GM19463 (cell line): ENCODE results near the gene HRH3.
A peak's percentile ranks its signal among the peaks of the same experiment; 100 is the strongest.

Experiments
- ATAC-seq: cut with Tn5 transposase; IDR thresholded peaks from one replicate; pipeline ENCODE4 v1.9.1; 2021; ENCODE audit warnings: mild to moderate bottlenecking, moderate library complexity; ENCODE audit not compliant: unreplicated experiment

The HRH3 gene

GRCh38 chr20:62201173-62202082, 18.6 kb downstream of the HRH3 start:
- ATAC-seq = no peak

- no peak for ATAC-seq
Observed at GRCh38 chr20:62200491-62201172, 19.4 kb downstream of the HRH3 start.

DNA sequence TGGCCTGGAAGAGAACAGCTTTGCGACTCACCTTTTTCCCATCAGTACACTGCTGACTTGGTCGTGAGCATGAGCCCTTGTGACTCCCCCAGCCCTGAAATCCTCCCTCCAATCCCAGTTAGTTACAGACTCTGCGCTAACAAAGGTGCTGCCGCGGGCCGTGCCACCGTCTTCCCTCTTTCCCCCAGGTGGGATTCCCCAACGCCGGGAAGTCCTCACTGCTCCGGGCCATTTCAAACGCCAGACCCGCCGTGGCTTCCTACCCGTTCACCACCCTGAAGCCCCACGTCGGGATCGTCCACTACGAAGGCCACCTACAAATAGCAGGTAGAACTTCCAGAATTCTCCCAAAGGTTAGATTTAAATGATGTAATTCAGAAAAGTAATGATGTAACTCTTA, 21.1 kb downstream of the HRH3 start:
- ATAC-seq = no peak

DNA sequence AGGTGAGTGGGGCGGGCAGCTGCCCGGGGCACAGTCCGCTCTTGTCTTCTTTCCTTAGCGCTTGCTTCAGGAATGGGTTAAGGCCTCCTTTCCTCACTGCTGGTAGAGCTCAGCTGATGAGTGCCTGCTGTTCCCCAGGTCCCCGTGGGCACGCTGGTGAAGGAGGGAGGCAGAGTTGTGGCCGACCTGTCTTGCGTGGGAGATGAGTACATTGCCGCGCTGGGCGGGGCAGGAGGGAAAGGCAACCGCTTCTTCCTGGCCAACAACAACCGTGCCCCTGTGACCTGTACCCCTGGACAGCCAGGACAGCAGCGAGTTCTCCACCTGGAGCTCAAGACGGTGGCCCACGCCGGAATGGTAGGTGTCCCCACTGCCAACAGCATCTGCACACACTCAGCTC, 21.6 kb downstream of the HRH3 start:
- ATAC-seq = no peak

DNA sequence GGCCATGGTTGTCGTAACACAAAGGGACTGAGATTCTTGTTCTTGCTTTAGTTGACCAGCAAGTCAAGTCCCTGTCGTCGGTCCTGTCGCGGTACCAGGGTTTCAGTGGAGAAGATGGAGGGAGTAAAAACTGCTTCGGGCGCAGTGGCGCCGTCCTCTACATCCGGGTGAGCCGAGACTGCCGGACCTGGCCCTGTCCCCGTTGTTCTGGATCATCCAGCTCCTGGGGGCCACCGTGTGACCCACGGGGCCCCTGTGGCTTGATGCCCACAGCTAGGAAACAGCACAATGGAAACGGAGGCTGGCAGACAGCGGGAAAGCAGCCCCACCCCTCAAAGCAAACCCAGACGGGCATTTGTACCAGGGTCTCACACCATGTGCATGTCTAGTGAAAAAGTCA, 22.3 kb downstream of the HRH3 start:
- ATAC-seq = no peak

DNA sequence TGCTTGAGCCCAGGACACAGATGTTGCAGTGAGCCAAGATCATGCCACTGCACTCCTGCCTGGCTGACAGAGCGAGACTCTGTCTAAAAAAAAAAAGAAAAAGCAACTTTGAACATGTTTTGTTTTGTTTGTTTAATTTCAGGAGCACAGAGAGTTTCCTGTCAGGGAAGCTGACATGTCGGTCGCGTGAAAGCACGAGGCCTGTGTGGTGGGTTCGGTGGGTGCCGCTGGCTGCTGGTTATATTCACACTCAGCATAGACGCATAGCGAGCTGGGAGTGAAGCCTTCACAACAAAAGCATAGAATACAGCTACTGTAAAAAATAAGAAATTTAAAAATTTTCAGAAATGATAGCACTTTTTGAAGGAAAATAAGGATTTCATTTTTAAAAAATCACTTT, 22.8 kb downstream of the HRH3 start:
- no peak for ATAC-seq

- ATAC-seq = no peak
Observed at GRCh38 chr20:62196286-62196685, 23.8 kb downstream of the HRH3 start.

- ATAC-seq = no peak
Observed at GRCh38 chr20:62195736-62196135, 24.3 kb downstream of the HRH3 start.

DNA sequence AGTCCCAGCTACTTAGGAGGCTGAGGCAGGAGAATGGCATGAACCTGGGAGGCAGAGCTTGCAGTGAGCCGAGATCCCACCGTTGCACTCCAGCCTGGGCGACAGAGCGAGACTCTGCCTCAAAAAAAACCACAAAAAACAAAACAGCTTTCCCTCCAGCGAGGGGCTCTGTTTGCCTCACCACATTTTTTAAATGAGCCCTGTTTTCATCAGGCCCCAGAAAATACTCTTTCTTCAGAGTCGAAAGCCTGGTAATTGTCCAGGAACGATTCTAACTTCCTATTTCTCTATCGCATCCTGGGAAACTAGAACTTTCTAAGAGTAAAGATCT, 25.0 kb downstream of the HRH3 start:
- ATAC-seq = no peak

DNA sequence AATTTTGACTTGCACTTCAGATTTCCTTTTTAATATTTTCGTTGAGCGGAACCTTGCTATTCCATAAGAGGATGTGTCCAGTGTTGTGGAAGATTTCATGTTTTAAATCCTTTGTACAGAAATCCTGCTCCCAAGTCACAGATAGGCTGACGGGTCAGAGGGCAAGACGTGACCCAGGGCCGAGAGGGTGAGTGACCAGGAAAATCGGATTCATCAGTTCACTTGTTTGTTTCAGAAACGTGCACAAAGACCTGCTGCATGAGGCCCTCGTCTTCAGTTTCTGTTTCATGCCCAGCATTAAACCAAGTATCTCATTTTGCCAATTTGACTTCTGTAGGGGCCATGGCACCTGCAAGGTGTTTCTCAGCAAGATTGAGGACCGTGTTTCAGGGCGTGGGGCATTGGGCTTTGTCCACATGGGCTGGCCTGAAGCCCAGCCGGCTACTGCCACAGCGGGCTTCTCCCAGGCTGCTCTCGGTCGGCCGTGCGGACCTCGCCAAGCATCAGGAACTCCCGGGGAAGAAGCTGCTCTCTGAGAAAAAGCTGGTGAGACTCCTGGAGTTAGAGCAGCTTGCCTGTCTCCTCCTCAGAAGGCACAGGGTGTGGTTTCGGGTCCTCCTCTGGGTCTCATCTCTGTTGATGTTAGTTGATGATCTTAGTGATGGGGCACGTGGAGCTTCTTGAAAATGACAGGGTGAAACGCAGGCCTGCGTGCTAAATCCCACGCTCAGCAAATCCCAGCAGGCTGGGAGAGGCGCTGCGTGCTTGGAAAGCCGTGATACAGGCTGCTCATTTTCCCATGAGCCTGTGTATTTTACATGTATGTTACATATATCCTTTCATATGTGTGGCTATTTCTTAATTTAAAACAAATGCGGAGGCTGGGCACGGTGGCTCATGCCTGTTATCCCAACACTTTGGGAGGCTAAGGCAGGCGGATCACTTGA, 26.7 kb downstream of the HRH3 start:
- ATAC-seq = no peak

- no peak for ATAC-seq
Observed at GRCh38 chr20:62192635-62193034, 27.4 kb downstream of the HRH3 start.

DNA sequence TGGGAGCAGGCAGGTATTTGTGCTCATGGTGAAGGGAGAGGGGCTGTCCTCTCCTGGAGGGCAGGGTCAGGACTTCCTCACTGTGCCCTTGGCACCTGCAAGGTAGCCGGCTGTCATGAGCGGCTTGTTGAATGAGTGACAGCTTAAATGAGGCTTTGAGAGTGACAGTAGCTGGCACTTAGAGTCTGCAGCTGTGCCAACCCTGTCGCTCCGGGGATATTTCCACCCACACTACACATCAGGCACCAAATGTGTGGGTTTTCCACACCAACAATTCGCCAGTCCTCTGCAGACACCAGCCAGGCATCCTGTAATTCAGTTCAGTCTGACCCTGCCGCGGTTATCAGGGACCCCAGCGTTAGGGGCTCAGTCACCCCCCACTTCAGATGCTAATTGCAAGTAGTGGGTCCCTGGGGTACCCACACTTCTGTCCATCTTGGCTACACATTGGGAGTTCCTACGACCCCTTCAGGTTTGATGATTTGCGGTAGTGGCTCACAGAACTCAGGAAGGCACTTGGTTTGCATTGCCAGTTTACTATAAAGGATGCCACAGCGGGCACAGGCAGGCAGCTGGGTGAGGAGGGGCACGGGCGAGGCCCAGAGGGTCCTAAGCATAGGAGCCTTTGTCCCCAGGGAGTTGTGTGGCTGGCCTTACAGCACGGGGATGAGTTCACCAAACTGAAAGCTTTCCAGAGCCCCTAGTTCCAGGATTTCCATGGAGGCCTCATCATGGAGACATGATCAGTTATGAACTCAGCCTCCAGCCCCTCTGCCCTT, 28.1 kb downstream of the HRH3 start:
- ATAC-seq = no peak

DNA sequence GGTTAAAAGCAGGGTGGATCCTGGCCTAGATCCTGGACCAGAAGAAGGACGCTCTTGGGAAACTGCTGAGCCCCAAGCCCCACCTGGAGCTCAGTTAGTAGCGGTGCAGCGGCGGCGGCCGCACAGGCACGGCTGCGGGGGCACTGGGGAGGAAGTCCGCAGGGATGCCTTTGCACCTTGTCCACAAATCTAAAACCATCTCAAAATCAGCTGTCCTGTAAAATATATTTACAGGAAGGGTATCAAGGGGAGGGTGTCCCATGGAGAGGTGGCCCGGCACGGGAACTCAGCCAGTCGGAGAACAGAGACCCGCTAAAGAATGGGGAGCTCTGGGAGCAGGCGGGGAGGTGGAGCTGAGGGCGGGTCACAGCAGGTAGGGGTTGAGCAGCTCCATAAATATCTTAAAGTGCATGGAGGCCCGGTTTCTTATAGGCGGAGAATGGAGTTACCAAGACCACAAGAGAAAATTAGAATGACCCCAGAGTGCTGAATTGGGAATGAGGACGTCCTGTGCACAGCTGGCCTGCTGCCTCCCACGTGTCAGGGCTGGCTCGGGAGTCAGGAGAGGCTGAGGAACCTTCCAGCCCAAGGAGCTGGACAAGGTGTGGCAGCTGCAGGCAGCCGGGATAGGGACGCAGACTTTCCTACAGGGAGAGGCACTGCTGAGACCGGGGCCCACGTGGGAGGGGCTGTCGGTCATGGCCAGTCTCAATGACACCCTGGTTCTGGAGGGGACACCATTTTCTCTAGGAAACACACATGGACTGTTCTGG, 29.3 kb downstream of the HRH3 start:
- ATAC-seq = no peak

DNA sequence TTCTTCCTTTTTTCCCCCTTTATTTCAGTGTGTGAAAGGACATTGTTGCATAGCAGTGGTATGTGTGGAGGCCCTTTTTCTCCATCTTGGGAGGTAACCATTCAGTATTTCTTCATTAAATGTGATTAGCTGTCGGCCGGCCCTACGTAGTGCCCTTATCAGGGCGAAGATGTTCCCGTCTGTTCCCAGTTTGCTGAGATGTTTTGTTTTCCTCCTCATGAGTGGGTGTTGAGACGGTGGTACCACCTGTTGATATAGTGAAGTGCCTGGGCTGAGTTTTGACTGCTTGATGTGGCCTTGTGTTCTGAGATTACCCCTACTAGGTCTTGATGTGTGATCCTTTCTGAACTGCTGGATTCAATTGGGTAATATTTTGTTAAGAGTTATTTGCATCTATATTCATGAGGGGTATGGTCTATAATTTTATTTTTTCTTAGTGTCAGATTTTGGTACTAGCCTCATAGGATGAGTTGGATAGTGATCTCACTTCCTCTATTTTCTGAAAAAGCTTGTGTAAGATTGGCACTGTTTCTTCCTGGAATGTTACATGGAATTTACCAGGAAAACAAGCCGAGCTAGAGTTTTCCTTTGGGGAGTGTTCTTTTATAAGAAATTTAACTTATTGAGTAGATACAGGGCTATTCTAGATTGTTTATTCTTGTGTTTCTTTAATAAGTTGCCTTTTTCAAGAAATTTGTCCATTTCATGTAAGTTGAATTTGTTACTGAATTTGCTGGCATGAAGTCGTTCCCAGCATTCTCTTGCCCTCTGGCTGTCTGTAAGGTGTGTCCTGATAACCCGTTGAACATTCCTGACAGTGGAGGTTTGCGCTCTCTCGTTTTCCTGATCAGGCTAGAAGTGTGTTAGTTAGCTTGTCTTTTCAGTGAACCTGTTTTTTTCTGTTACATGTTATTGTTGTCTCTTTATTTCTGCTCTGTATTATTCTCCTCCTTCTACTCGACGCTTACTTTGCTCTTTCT, 32.9 kb downstream of the HRH3 start:
- ATAC-seq = no peak

DNA sequence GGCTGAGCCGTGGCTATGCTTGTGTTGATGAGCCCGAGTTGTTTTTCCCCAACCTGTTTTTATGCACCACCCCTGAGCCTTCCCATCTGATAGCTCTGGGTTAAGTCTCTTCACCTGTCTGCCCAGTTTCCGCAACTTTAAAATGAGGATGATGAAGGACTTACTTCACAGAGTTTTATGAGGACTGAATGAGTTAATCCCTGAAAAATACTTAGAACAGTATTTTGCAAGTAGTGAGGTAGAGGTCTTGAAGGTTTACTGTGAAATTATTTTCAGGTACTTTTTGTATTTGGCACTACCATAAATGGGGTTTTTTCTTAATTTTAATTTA, 34.0 kb downstream of the HRH3 start:
- no peak for ATAC-seq

DNA sequence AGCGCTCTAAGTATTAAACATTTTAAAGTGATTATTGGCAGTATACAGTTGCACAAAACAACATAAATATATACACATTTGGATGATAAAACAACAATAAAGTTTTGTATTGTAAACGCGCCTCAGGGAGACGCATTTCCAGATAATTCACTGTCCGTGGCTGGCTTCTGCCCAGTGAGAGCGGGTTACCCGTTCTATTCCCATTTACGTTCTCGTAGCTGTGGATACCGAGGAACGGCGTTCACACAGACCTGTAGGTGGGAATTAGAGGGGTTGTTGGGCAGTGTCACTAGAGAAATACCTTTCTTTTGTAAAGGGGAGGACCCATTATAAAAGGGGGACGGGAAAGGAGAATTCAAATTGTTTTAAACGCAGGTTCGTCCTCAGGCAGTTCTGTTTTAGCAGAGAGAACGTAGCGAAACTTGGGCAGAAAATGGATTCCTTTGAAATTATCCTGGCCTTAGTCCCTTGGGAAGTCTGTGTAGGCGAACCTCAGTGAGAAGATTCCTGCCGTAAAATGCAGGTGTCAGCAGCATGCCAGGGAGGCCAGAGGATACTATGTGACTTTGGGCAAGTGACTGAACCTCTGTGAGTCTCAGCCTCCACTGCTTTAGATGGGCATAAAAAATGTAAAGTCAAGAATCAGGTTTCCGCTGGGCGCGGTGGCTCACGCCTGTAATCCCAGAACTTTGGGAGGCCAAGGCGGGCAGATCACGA, 36.5 kb downstream of the HRH3 start:
- ATAC-seq = no peak

DNA sequence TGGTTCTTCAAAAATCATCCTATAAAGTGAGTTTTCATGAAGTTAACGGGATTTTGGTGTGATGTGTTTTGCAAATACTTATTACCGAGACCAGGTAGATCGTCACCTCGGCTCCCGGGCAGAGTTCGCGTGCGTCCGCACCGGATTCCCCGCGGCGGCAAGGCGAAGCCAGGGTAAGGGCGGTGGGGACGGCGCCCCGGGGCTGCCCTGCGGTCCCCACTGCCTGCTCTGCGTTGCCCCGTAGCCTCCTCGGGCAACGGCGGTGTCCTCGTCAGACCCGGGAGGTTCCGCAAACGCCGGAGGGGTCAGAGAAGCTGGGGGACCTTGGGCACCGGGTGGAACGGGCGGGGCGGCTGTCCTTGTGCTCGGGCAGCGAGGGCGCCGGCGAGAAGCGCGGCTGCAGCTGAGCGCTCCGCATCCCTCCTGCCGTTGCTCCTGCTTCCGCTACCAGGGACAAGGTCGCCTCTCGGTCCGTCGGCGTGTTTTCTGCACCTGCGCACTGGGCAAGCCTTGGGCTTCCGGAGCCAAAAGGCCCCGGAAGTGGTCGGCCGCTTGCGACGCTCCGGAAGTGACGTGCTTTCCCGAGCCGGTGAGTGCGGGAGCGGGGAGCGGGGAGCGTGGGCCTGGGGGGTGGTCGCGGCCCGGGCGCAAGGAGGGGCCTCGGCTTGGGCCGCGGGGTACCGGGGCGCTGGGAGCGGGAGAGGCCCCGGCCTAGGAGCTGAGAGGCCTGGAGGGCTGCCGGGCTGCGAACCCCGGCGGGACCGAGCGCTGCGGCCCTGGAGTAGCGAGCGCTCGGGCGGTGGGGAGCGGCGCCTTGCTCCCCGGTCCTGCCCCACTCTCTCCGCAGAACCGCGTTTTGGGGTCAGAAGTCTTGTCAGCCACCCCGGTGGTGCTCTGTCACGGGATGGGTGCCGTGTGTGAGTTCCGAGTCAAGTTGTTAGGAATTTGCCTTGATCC, 37.3 kb downstream of the HRH3 start, which contains the start of gene MTG2:
Gene MTG2, plus strand, starts transcription at position 560 of the 957 bp plus-strand sequence. CDS start 10,393 bp downstream, outside the sequence.
- ATAC-seq = peak; percentile 94
